NCI-H774 (cell line): ENCODE data around the gene MBD5.

ENCODE experiments used
- DNase-seq: peaks from one replicate; lab custom pipeline; 2025; lab: John Stamatoyannopoulos, UW

Gene MBD5

DNA sequence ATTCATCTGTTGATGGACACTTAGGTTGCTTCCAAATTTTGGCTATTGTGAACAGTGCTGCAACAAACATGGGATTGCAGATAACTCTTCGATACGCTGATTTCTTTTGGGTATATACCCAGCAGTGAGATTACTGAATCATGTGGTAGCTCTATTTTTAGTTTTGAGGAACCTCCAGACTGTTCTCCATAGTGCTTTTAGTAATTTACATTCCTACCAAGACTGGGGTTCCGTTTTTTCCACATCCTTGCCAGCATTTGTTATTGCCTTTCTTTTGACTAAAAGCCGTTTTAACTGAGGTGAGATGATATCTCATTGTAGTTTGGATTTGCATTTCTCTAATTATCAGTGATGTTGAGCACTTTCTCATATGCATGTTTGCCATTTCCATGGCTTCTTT is 200.3 kb downstream of the MBD5 start:
- DNase-seq = no peak

- no peak for DNase-seq
Observed at GRCh38 chr2:148221926-148222325, 201.0 kb downstream of the MBD5 start.

DNA sequence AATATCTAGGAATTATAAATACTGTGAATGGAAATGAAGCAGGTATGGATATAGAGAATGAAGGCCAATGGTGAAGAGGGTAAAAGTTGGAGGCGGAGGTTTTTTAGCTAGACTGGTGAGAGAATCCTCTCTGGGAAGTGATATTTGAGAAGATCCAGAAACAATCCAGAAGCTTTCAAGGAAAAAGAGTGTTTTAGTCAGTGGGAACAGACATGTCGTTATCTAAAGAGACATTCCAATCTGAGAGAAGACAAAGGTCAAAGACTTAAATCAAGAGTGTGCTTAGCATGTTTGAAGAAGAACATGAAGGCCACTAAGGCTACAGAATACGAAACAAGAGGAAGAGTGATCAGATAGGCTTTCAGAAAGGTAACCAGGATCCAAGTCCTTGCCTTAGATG is 211.0 kb downstream of the MBD5 start:
- DNase-seq = no peak

DNA sequence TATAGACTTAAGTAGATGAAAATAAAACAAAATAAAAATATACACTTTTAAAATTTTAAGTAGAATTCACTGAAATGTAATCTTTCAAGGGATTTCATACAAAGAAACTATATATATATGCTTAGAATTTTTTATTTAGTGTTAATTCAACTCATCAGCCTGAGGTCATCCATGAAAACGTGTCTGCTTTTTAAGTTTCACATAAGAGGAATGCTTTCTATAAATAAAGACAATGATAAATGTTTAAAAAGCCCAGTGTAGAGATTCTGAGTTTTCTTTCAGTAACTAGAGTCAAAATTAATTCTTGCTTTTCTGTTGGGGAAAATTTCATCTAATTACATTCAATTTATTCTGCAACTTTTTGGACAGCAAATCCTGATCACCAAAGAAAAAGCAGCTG is 213.3 kb downstream of the MBD5 start:
- no peak for DNase-seq

DNA sequence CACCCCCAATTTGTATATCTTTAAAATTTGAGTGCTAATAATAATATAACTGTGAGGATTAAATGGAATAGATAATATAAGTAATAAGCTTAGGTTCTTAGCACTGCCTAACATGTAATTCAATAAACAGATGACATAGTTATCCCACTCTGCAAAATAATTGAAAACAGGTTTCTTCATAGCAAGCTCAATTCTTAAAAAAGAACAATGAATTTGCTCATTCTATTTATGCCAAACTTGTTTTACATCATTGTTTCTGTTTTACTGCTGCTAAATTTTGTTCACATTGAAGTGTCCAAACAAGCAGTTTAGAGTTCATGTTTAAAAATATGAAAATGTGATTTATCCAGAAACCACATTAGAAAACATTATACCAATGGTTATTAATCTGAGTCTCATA is 217.0 kb downstream of the MBD5 start:
- DNase-seq = no peak

DNA sequence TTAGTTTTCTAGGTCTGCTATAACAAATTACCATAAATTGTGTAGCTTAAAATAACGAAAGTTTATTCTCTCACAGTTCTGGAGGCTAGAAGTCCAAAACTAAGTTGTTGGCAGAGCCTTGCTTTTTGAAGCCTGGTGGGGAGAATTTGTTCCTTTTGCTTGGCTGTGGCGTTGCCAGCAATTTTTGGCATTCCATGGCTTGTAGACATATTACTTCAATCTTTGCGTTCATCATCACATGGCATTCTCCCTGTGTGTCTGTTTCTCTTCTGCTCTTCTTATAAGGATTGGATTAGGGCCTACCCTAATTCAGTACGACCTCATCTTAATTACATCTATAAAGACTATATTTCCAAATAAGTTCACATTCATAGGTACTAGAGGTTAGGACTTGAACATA is 217.7 kb downstream of the MBD5 start:
- no peak for DNase-seq

- DNase-seq = no peak
Observed at GRCh38 chr2:148240838-148241237, 219.9 kb downstream of the MBD5 start.

- peak; percentile 49 for DNase-seq
Observed at GRCh38 chr2:148244593-148245292, 223.9 kb downstream of the MBD5 start.

- DNase-seq = no peak
Observed at GRCh38 chr2:148251993-148252392, 231.1 kb downstream of the MBD5 start.

- DNase-seq = no peak
Observed at GRCh38 chr2:148252646-148253045, 231.8 kb downstream of the MBD5 start.

GRCh38 chr2:148253685-148254084 is 232.8 kb downstream of the MBD5 start:
- no peak for DNase-seq

DNA sequence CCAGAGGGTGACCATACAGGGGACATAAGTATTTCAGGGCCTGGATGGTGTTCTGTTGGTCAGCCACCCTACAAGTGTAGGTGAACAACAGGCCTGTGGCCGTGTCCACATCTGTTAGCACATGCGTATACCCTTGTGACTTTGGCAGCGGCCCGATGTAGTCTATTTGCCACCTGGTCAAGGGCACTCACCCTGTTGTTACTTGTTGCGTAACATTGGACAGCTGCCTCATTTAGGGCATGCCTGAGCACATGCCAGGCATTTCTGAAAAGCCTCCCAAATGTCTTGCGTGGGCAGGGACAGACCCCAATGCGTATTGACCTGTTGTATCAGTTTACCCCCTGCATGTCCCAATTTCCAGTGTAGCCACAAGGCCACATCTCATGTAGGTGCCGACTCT is 235.0 kb downstream of the MBD5 start:
- DNase-seq = no peak

DNA sequence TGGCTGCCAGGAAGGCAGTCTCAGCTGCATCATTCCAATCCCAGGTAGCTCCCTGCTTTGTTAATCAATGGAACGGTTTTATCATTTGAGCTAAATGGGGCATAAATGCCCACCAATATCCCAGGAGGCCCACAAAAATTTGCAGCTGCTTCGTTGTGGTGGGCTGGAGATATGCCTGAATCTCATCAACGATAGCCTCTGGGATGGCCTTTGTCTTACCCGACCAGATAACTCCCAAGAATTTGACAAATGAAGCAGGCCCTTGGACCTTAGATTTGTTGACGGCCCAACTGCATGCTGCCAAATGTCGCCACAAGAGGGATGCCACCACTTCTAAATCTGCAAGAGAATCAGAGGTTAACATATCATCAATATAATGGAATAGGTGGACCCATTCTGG is 236.4 kb downstream of the MBD5 start:
- DNase-seq = no peak

- DNase-seq = no peak
Observed at GRCh38 chr2:148258124-148258523, 237.2 kb downstream of the MBD5 start.

DNA sequence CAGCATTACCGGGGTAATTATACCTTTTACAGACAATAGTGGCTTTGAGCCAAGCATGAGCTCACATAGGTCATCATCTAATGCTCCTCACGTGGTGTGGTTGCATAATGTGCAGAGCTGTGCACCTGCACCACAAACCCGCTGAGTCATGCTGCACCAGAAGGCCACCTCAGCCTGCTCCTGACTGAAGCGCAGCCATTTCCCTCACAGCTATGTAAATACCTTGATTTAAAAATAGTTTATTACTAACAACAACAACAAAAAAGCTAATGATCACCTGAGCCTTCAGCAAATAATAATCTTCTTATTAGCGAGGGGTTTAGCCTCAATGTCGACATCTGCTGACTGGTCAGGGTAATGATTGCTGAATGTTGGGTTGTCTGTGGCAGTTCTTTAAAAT is 238.8 kb downstream of the MBD5 start:
- no peak for DNase-seq

DNA sequence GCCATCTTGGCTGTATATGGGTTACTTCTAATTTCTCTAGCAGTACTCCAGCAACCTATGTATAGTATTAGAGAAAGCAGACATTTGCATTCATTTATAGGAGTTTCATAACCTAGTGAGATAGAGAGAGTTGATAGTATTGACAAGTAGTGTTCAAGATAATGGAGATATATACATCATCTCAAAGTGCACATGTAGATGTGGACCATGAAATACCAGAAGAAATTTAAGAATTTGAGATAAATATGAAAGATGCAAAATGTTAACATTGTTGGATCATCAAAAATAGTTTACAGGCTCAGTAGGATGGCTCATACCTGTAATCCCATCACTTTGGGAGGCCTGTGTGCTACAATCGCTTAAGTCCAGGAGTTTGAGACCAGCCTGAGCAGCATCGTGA is 243.0 kb downstream of the MBD5 start:
- DNase-seq = no peak

DNA sequence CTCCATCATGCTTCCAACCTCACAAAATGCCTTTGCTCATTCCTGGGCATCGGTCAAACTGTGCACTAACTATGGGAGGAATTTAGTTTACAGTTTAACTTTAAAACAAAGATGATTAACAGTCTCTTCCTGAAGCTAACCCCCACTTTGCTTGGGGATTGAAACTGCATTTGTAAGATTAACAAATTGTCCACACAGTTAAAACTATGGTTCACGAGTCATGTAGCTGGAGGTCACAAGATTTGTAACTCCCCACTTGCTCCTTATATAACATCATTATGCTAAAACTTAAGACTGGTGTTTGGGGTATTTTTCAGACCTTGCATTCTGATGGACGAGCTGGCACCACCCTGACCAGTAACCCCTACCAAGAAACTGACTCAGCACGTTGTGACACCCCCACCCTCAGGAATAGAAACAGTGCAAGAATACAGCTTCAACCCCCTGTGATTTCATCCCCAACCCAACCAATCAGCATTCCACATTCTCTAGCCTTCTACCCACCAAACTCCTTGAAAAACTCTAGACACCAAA is 252.3 kb downstream of the MBD5 start:
- no peak for DNase-seq

DNA sequence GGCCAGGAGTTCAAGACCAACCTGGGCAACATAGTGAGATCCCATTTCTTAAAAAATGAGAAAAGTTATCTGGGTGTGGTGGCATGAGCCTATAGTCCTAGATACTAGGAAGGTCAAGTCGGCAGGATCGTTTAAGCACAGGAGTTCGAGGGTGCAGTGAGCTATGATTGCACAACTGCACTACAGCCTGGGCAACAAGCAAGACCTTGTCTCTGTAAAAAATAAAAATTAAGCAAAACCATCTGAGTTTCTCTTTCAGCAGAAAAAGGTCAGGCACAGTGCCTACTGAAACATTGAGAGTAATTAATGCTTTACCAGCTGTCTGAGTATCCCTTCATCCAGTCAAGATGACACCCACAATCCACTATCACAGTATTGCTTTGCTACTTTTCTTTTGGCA is 258.3 kb downstream of the MBD5 start:
- no peak for DNase-seq

GRCh38 chr2:148282201-148282600 is 261.3 kb downstream of the MBD5 start:
- DNase-seq = no peak

- DNase-seq = no peak
Observed at GRCh38 chr2:148292431-148292830, 271.5 kb downstream of the MBD5 start.

- DNase-seq = no peak
Observed at GRCh38 chr2:148298196-148298595, 277.3 kb downstream of the MBD5 start.

GRCh38 chr2:148299616-148300015 is 278.7 kb downstream of the MBD5 start:
- DNase-seq = no peak

- DNase-seq = no peak
Observed at GRCh38 chr2:148300544-148300943, 279.7 kb downstream of the MBD5 start.

DNA sequence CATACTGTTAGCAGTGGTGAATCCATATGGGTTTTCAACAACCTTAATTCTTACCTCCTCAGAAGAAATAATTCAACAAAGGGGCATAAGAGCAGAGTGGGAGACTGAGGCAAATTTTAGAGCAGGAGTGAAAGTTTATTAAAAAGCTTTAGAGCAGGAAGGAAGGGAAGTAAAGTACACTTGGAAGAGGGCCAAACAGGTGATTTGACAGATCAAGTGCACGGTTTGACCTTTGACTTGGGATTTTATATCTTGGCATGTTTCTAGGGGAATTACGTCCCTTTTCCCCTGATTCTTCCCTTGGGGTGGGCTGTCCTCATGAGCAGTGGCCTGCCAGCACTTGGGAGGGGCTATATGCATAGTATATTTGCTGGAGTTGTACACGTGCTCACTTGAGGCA is 280.5 kb downstream of the MBD5 start:
- no peak for DNase-seq
